GM11168 (cell line): ENCODE data around the gene MX1.
"Not testable (repeated sequence)": the region's sequence is repeated elsewhere in the genome, so short reads cannot be mapped to it uniquely, and the experiment has no call there.

Source experiments
- in situ Hi-C: fragments of 300-500 bp; cut with MboI; formaldehyde crosslinking; loops from one replicate; pipeline ENCODE4 v1.12.0; 2022; ENCODE audit warnings: low sequenced_read_pairs; ENCODE audit not compliant: unreplicated experiment

The MX1 gene

DNA sequence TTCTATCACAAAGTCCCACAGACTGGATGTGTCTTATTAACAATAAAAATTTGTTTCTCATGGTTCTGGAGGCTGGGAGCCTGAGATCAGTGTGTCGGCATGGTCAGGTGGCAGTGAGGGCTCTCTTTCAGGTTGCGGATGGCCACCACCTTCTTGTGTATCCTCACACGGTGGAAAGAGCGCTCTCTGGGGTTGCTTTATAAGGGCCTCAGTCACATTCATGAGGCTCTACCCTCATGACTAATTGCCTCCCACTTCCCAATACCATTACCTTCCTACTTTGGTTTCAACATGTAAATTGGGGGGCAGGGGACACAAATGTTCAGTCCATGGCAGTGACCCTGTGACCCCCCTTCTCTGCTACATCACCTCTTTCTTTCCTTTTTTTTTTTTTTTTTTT is 20.7 kb upstream of the MX1 start:
- in situ Hi-C loops = no loop called here

DNA sequence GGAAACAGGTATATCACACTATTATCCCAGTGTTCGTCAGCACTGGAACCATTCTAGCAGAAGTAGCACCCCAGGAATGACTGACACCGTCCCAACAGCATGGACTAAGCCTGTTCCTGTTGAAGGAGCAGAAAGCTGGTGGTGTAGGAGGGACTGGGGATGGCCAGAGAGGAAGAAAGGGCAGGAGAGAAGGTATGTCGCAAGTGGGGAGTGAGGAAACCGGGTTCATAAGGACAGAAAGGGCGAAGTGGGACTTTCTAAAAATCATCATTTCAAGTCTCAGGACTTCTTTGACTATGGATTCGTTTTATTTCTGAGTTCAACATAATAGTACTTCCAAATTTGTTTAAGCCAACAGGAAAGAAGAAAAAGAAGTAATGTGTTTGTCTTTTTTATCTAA is 19.7 kb upstream of the MX1 start:
- in situ Hi-C loops = no loop called here

DNA sequence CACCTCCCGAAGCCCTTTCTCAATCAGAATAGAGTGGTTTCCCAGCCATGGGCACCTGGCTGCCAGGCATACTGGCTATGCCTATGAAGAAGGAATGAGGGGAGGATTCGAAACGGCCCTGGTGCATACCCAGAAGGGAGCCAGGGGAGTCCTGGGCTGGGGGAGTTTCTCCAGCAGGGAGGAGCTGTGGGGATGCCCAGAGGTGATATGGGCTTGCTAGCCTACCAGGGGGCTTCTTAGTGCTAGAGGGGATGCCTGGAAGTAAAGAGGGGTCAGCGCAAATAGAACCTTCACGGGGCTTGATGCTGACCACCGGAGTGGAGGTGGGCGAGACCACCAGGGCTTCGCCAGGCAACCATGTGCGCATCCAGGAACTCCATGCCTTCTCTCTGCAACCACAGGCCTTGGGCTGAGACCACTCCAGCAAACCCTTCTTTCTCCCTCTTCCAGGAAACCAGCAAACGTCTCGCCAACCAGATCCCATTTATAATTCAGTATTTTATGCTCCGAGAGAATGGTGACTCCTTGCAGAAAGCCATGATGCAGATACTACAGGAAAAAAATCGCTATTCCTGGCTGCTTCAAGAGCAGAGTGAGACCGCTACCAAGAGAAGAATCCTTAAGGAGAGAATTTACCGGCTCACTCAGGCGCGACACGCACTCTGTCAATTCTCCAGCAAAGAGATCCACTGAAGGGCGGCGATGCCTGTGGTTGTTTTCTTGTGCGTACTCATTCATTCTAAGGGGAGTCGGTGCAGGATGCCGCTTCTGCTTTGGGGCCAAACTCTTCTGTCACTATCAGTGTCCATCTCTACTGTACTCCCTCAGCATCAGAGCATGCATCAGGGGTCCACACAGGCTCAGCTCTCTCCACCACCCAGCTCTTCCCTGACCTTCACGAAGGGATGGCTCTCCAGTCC is 18.2 kb upstream of the MX1 start:
- in situ Hi-C loops = no loop called here

DNA sequence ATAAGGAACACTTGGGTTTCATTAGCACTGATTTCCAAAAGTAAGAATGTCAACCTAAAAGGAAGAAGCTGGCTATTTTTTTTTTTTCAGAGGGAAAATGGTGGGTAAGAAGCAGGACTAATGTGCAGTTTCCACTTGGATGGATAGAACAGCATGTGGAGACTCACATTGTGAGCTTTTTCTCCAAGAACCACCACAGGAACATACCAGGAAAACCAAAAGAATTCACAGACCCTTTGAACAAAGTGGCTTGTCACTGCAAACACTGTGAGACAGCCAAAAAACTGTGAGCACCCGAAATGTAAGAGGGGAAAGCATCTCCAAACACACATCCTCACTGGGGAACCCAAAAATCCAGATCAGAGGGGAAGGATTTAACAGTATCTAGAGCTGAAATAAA is 15.7 kb upstream of the MX1 start:
- in situ Hi-C loops = no loop called here

DNA sequence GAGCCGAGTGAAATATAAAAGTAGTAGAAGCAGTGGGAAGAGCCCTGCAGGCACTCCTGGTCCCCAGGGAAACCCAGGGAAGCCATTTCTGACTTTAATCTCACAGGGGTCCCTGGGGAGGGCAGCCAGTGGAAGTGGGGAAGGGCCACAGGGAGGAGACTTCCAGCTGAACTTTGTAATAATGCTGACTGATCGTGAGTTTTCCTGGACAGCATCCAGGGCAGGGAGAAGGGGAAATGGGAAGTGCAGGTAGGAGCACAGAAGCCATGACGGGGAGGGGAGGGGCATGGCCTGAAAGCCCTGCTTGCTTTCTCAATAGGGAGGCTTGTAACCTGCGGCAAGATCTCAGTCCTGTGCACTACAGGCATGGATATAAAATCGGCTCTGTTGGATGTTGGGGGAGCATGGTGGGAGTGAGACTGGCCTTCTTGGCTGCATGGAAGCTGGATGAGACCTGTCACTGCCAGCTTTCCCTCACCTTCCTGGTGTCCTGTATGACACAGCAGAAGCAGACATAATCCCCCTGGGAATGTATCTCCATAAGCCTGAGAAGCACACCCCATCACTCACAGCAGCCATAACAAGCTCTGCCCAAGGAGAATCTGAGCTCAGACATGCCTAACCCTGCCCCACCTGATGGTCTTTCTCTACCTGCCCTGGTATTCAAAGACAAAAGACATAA is 15.1 kb upstream of the MX1 start:
- in situ Hi-C loops = no loop called here

DNA sequence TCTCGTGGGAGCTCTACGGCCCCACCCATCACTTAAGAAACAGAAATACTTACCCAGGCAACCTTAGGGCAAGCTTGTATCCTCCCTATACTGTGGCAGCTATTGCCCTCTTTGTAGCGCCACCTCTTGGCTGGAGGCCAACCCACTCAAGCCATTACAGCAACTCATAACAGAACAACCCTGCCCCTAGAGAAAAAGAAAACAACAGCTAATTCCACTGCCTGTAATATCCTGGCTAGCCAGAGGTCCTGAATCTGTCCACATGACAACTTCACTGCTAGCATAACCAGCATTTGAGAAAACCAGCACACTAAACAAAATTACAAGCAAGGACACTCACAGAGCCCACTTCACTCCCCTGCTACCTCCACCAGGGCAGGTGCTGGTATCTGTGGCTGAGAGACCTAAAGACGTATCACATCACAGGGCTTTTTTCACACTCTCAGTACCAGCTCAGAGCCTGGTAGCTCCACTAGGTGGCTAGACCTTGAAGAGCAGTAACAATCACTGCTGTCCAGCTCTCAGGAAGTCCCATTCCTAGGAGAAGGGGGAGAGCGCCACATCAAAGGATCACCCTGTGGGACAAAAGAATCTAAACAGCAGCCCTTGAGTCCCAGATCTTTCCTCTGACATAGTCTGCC is 14.5 kb upstream of the MX1 start:
- in situ Hi-C loops = no loop called here

DNA sequence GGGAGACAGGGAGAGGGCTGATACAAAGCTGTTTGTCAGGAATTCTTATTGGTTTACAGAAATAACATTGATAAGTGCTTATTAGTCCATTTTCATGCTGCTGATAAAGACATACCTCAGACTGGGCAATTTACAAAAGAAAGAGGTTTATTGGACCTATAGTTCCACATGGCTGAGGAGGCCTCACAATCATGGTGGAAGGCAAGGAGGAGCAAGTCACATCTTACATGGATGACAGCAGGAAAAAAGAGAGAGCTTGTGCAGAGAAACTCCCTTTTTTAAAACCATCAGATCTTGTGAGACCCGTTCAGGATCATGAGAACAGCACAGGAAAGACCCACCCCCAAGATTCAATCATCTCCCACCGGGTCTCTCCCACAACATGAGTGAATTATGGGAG is 8.5 kb upstream of the MX1 start:
- in situ Hi-C loops = not testable (repeated sequence)

DNA sequence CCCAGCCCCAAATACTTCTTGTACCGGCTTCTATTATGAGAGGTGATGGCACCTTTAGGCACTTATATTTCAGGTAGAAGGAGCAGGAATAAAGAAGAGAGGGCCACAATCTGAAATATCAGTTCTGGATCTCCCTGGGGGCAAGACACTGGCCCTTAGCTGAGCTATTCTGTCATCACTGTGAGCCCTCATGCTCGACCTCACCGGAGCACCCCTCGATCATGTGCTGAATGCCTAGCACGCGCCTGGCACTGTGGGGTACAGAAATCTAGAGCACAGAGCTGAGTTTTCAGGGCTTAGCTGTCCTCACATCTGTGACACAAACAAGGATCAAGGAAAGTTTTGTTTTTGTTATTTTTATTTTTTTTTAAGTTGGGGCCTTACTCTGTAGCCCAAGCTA is 7.6 kb upstream of the MX1 start:
- in situ Hi-C loops = no loop called here

DNA sequence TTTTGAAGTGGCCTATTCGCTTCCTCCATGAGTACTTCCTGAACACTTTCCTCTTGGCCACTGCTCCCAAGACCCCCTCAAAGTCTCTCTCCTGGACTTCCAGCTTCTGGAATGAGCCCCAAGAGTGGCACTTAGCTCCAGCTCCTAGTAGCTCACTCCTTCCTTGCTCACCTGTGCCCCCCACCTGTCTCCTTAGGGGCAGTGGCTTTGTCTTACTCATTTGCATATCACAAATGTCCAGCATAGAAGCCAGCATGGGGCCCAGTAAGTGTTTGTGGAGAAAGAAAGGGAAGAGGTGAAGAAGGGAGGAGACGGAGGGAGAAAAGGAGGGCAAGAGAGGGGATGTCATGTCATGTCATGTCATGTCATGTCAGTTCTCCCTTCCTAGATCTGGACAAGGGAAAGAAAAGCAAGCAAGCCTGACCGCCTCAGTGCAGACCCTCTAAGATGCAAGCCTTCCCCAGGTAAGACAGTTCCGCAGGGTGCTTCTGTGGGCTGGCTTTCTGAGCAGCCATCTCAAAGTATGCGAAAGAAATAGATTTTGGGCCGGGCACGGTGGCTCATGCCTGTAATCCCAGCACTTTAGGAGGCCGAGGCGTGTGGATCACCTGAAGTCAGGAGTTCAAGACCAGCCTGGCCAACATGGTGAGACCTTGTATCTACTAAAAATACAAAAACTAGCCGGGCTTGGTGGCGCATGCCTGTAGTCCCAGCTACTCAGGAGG is 6.9 kb upstream of the MX1 start:
- in situ Hi-C loops = no loop called here

DNA sequence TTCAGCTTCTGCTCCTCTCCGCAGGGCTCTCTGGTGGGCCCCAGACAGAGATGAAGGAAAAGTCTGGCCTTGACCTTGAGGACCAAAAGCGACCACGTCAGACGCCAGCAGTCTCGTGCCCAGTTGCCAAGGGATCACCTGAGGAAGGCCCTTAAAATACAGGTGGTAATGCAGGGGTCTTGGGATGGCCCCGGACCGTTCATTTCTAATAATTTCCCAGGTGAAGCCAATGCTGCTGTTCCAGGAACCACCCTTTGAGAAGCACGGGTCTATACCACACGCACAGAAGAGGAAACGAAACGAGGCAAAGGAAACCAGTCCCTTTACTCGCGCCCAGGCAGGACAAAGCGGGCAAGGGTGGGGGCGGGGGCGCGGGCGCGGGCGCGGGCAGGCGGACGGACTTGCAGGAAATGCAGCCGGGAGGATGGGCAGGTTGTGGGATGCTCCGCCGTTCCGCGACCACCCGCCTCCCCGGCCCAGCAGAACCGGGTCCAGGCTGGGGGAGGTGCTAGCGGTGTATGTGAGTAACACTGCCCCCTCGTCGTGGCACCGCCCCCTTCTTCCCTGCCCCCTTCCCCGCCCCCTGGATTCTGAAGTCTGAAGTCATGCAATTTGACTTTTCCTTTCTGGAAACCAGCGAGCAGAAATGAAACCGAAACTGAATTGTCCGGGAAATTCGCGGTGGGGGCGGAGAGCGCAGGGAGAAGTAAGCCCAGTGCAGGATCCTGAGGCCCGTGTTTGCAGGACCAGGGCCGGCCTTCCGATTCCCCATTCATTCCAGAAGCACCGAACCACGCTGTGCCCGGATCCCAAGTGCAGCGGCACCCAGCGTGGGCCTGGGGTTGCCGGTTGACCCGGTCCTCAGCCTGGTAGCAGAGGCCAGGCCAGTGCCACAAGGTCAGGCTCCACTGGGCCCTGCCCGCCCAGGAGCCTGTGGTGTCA is 5.8 kb upstream of the MX1 start:
- in situ Hi-C loops = no loop called here

DNA sequence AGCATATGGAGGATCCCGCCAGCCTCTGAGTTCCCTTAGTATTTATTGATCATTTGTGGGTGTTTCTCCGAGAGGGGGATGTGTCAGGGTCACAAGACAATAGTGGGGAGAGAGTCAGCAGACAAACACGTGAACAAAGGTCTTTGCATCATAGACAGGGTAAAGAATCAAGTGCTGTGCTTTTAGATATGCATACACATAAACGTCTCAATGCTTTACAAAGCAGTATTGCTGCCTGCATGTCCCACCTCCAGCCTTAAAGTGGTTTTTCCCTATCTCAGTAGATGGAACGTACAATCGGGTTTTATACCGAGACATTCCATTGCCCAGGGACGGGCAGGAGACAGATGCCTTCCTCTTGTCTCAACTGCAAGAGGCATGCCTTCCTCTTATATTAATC is 5.0 kb upstream of the MX1 start:
- in situ Hi-C loops = not testable (repeated sequence)

DNA sequence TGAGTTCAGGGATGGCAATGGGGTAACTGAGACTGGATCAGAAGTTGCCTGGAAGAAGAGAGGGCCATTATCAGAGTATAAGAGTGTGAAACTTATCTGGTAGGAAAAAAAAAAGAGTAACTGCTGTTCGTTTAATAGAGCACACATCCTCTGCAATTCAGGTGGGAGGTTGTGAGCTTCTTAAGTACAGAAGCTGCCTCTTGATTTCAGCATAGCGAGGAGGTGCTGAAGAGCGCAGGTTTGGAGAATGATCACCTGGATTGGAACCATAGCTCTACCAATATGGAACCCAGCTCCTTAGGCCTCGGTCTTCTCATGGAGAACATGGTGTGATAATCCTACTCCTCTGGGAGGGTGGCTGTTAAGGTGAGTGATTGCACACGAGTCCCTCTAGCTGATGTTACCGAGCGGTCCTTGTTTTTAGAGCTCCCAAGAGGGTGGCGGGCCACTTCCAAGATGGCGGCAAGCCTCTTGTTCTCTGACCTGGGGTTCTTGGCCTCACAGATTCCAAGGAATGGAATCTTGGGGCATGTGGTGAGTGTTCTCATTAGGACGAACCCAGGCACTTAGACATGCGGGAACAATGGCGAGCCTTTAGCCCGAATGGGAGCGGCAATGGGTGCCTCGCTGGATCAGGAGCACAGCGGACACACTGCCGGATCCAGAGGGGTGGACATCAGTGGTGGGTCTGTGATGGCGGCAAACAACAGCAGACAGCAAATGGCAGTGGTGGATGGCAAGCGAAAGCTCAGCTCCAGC is 3.3 kb upstream of the MX1 start:
- in situ Hi-C loops = no loop called here

DNA sequence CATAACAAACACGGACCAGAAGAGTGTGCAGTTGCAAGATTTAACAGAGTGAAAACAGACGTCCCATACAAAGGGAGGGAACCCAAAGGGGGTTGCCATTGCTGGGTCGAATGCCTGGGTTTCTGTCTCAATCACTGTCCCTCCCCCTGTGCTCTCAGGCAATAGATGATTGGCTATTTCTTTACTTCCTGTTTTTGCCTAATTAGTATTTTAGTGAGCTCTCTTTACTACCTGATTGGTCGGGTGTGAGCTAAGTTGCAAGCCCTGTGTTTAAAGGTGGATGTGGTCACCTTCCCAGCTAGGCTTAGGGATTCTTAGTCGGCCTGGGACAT is 2.8 kb upstream of the MX1 start:
- in situ Hi-C loops = not testable (repeated sequence)

DNA sequence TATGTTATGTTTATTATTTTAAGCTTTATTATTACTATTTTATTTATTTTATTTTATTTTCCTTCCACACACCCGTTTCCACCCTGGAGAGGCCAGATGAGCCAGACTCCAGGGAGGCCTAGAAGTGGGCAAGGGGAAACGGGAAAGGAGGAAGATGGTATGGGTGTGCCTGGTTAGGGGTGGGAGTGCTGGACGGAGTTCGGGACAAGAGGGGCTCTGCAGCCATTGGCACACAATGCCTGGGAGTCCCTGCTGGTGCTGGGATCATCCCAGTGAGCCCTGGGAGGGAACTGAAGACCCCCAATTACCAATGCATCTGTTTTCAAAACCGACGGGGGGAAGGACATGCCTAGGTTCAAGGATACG is 468 bp upstream of the MX1 start:
- in situ Hi-C loops = no loop called here

DNA sequence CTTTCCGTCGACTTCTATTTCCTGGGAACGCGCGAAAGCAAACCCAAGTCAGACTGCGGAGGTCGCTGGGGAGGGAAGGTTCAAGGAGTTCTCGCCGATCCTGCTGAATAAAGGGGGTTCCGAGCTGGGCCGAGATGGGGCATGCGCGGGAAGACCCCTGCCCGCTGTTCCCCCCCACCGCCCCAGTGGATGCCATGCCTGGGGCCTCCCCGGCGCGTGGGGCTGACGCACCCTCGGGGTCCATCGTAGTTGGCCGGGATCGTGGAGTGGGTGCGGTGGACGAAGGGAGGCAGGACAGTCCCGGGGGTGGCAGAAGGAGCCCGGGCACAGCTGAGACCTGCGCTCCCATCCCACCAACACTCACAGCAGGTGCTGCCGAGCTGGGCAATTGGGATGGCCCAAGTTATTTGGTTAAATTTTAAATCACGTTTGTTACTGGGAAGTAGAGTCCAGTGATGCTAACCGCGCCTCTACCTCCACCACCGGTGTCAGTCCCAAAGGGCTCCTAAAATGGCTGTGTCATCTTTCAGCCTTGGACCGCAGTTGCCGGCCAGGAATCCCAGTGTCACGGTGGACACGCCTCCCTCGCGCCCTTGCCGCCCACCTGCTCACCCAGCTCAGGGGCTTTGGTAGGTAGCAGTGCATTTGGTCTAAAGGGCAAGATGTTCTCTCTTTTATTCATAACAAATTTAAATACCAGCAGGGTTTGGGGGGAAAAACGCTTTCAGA is 801 bp downstream of the MX1 start:
- in situ Hi-C loops = no loop called here

DNA sequence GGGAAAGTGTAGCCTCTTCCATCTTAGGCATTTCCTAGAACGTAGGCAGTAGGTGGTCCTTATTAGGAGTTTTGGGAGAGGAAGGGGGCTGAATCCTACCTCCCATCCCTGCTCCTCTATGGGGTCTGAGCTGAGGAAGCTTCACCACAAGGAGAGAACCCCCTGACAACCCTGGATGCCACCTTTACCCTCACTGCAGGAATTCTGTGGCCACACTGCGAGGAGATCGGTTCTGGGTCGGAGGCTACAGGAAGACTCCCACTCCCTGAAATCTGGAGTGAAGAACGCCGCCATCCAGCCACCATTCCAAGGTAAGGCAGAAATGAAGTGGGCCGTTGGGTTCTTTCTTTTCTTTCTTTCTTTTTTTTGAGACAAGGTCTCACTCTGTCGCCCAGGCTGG is 1.5 kb downstream of the MX1 start:
- in situ Hi-C loops = no loop called here

DNA sequence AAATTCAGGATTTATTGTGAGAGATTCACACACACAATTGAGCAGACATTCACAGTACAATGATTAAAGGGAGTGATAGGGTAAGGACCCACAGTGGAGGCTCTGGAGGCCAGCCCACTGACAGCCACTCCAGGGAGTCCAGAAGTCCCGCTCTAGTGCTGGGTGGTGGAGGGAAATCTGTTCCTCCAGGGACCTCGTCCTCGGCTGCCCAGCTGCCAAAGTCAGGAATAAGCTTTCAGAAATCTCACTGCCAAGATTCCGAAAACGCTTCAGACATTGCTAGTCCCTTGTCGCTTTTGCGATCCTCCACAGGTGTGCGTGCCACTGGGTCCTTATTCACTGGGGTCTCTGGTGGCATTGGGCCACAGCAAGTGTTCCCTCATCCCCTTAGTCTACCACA is 2.3 kb downstream of the MX1 start:
- in situ Hi-C loops = no loop called here

DNA sequence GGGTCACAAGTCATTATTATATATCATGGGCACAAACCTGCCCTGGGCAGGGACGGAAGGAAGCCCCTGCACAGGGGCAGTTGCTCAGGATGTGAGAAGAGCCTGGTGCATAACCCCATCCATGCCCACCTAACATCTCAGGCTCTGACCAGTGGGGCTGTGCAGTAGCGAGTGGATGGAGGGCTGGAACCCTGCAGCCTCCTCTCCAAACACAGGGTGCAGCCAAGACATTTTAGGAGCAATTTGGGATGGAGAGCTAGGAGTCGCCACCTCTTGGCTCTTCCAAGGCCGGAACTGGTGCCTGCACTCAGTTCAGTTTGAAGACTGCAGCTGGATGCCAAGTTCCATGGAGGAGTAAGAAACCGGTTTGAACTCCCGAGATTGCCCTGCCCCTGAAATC is 2.8 kb downstream of the MX1 start:
- in situ Hi-C loops = no loop called here
